B cell (primary cell): ENCODE measurements around the gene ACTL6B.

Experiments
- EZH2 ChIP-seq: IDR thresholded peaks from 2 replicates; pipeline ENCODE4 v1.6.1; 2012; ENCODE audit warnings: borderline replicate concordance, low read depth, mild to moderate bottlenecking, moderate library complexity, low read length; ENCODE audit not compliant: insufficient read depth, poor library complexity, severe bottlenecking
- TF ChIP-seq, protein P1 (sequence below): fragments of 200-600 bp; IDR thresholded peaks from one replicate; pipeline ENCODE4 v1.8.0; 2022; ENCODE audit warnings: antibody characterized with exemption, mild to moderate bottlenecking

DNA sequence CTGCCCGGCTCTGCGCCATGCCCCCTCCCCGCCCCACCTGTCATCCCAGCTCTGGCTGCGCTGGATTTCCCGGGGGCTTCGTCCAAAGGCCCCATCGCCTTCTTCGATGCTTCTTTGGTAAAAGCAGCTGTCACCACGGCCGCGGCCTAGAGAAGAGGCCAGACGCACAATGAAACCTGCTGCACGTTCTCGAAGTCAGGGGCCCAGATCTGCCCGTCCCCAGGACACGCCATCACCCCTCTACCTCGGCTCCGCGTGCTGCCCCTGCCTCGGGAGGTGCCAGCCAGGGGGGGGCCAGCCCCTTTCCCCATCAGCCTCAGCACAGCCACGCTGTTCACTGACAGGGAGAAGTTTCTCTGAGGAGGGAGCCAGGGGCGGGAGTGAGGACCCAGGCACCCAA is 31.0 kb upstream of the ACTL6B start:
- no peak for TF ChIP-seq EZH2
- TF ChIP-seq, protein P1, sequence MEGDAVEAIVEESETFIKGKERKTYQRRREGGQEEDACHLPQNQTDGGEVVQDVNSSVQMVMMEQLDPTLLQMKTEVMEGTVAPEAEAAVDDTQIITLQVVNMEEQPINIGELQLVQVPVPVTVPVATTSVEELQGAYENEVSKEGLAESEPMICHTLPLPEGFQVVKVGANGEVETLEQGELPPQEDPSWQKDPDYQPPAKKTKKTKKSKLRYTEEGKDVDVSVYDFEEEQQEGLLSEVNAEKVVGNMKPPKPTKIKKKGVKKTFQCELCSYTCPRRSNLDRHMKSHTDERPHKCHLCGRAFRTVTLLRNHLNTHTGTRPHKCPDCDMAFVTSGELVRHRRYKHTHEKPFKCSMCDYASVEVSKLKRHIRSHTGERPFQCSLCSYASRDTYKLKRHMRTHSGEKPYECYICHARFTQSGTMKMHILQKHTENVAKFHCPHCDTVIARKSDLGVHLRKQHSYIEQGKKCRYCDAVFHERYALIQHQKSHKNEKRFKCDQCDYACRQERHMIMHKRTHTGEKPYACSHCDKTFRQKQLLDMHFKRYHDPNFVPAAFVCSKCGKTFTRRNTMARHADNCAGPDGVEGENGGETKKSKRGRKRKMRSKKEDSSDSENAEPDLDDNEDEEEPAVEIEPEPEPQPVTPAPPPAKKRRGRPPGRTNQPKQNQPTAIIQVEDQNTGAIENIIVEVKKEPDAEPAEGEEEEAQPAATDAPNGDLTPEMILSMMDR, result no peak
